ENCODE data around the gene SPEG. TPM values are rescaled to one million over a fixed set of nuclear protein-coding genes. Genes with fewer than 3 reads are reported as not detected.
A peak's percentile ranks its signal among the peaks of the same experiment; 100 is the strongest.

The SPEG gene
- total RNA-seq, 4 donors from 2014 or later, result 12.4 to 28.9 (median 17.7) TPM

- no peak for DNase-seq (ENCODE audit: low spot score)
- no peak for TF ChIP-seq CTCF (IDR thresholded peaks at IDR 0.05)
- peak; percentile 4 for ATAC-seq (ENCODE audit: low FRiP score)
These were observed 6.0 kb downstream of the SPEG start for GRCh38 chr2:219440388-219441256.

GRCh38 chr2:219441451-219442255 lies 7.0 kb downstream of the SPEG start:
- peak; percentile 60 for ATAC-seq (ENCODE audit: low FRiP score)
- no peak for TF ChIP-seq CTCF (IDR thresholded peaks at IDR 0.05)
- no peak for DNase-seq (ENCODE audit: low spot score)

- DNase-seq (ENCODE audit: low spot score), result no peak
- no peak for TF ChIP-seq CTCF (IDR thresholded peaks at IDR 0.05)
- ATAC-seq (ENCODE audit: low FRiP score), result no peak
These were observed 7.8 kb downstream of the SPEG start for GRCh38 chr2:219442256-219443015.

GRCh38 chr2:219443016-219443696 lies 8.5 kb downstream of the SPEG start:
- DNase-seq (ENCODE audit: low spot score), result no peak
- TF ChIP-seq CTCF (IDR thresholded peaks at IDR 0.05), result no peak
- no peak for ATAC-seq (ENCODE audit: low FRiP score)

GRCh38 chr2:219443697-219444023 lies 9.0 kb downstream of the SPEG start:
- DNase-seq (ENCODE audit: low spot score) (no peak), ATAC-seq (ENCODE audit: low FRiP score) (no peak)
- no peak for TF ChIP-seq CTCF (IDR thresholded peaks at IDR 0.05)

GRCh38 chr2:219444566-219445091 lies 10.0 kb downstream of the SPEG start:
- TF ChIP-seq CTCF (IDR thresholded peaks at IDR 0.05), result no peak
- ATAC-seq (ENCODE audit: low FRiP score) (peak; percentile 38), DNase-seq (ENCODE audit: low spot score) (no peak)
